Effector CD8-positive, alpha-beta T cell (primary cell): Measurements from ENCODE around the gene ITGB3BP.
"Not testable (repeated sequence)": the region's sequence is repeated elsewhere in the genome, so short reads cannot be mapped to it uniquely, and the experiment has no call there.

ENCODE experiments used
- DNase-seq: peaks from one replicate; lab custom pipeline; 2025; lab: John Stamatoyannopoulos, UW

The ITGB3BP gene

DNA sequence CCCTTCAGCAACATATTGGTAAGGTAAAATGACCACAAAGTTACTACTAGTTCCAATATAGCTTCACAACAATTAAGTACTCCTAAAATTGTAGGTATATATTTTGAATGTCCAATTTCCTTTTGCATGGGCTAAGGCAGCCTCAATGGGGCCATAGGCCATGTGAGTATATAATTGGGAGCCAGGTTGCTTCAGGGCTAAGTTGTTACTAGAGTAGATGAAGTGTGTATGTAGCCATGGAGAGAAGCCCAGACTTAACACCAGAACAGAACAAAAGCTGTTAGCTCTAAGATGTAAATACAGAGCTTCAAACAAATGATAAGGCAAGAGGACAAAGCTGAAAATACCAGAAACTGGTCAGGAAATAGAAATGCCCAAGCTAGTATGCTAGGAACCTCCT is 16.2 kb downstream of the ITGB3BP start:
- no peak for DNase-seq

DNA sequence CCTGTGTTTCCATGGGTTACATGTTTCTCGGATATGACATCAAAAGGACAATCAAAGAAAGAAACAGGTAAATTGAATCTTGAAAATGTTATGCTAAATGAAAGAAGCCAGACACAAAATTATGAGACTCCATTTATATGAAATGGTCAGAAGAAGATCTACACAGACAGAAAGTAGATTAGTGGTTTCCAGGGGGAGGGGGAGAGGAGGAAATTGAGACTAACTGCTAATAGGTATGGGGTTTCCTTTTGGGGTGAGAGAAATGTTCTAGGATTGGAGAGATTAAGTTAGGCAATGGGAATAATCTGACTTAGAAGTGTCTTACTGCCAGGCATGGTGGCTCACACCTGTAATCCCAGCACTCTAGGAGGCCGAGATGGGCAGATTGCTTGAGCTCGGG is 21.8 kb downstream of the ITGB3BP start:
- DNase-seq = no peak

DNA sequence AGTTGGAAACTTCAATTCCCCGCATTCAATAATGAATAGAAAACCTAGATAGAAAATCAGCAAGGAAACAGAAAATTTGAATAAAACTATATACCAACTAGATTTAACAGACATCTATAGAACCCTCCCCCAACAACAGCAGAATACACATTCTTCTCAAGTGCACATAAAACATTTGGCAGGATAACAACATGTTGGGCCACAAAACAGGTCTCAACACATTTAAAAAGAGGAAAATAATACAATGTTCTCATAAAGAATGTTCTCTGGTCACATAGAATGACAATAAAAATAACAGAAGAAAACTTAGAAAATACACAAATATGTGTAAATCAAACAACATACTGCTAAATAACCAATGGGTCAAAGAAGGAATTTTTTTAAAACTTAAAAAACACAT is 24.9 kb downstream of the ITGB3BP start:
- DNase-seq = no peak

DNA sequence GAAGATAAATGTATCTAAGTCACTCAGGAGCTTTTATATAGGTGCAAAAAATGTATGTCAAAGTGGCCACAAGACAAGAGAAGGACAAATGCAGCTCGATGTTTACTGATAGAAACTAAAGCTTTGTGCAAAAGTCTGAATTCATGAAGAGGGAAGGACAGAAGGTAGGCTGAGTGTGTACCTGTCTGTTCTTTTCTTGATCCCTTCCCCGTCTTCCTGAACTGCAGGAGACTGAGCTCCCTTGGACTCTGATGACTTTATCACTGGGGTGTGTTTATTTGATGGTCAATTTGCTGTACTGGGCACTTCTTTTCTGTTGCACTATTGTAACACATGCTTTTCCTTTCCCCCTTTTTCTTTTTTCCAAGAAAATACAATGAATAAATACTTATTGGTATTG is 25.4 kb downstream of the ITGB3BP start:
- no peak for DNase-seq

DNA sequence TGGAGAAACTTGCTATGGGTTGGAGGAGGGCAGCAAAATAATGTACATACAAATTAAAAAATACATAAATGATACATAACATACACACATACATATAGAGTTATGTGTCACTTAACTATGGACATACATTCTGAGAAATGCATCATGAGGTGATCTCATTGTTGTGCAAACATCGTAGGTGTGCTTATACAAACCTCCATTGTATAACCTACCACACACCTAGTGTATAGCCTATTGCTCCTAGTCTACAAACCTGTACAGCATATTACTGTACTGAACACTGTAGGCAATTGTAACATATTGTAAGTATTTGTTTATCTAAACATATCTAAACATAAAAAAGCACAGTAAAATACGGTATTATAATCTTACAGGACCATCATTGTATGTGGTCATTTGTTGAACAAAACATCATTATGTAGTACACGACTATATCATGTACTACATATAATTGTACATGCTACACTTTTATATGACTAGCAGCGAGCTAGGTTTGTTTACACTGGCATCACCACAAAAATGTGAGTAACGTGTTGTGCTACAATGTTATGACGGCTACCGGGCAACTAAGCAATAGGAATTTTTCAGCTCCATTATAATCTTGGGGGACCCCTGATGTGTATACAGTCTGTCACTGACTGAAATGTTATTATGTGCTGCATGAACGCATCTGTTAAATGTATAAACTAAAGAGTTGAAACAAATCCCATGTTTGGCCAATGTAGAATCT is 35.5 kb downstream of the ITGB3BP start:
- DNase-seq = no peak

DNA sequence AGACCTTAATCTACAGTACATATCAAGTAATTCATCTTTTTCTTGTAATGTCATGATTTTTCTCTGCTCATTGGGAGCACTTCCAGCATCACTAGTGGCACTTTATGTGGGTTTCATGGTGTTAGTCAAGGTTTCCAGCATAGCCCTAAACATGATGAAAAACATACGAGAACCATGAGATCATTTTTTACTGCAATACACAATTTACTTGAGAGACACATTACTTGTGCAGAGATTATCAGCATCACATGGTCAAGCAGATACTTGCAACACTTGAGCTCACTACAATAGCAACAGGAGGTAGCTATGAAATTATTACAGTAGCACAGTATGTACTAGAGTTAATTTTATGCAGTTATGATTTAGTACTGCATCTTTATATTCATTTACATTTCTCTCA is 36.4 kb downstream of the ITGB3BP start:
- no peak for DNase-seq

DNA sequence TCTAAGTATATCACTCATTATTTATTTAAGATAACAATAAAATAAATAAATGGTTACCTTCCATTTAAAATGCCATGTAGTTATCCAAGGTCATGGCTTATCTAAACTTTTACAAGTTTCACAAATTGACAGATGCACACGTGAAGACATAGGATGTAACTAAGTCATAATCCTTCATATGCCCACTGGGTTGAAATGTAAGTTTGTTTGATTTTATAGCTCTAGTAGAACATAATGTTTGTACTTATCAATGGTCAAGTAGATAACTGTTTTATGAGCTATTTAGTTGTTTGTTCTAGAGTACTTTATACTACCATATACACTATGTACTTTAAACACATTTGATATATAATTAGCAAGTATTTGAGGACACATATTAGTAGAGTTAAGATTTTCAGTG is 43.0 kb downstream of the ITGB3BP start:
- DNase-seq = no peak

DNA sequence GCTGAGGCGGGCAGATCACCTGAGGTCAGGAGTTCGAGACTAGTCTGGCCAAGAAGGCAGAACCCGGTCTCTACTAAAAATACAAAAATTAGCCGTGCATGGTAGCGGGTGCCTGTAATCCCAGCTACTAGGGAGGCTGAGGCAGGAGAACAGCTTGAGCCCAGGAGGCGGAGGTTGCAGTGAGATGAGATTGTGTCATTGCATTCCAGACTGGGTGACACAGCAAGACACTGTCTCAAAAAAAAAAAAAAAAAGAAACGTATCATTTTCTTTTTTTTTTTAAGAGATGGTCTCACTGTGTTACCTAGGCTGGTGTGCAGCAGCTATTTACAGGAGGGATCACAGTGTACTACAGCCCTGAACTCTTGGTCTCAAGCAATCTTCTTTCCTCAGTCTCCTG is 47.3 kb downstream of the ITGB3BP start:
- DNase-seq = no peak

DNA sequence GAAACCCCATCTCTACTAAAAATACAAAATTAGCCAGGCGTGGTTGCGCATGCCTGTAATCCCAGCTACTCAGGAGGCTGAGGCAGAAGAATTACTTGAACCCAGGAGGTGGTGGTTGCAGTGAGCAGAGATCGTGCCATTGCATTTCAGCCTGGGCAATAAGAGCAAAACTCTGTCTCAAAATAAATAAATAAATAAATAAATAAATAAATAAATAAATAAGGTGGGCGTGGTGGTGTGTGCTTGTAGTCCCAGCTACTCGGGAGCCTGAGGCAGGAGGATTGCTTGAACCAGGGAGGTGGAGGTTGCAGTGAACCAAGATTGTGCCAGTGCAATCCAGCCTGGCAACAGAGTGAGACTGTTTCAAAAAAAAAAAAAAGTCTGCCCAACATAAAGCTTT is 54.3 kb downstream of the ITGB3BP start:
- DNase-seq = not testable (repeated sequence)

DNA sequence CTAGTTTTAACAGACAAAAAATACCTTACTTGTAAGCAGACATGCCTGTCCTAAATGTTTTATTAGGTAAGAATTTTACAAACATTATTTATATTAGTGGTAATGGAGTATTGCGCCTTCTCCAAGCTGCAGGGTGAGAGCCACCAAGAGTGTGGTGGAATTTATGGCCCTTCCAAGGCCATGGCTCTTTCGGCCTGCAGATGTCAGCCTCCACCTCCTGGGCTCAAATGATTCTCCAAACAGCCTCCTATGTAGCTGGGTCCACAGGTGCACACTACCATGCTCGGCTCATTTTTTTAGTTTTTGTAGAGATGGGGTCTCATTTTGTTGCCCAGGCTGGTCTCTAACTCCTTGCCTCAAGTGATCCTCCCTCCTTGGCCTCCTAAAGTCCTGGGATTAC is 56.3 kb downstream of the ITGB3BP start:
- no peak for DNase-seq

DNA sequence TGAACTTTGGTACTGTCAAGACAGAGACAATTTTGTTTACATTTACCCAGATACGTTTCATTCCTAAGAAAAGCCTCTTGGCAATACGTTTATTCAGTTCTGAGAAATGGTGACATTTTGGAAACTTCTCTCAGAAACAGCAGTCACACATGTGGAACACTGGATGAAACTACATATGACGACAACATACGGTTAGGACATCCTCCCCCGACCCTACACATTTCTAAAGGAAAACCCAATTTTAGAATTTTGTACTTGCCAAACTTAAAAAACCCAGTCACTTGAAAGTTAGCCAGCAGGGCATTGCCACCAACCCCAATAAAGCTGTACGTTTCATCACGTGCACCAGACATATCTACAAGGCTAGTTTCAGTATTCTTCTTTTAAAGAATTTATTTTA is 56.8 kb downstream of the ITGB3BP start:
- no peak for DNase-seq

DNA sequence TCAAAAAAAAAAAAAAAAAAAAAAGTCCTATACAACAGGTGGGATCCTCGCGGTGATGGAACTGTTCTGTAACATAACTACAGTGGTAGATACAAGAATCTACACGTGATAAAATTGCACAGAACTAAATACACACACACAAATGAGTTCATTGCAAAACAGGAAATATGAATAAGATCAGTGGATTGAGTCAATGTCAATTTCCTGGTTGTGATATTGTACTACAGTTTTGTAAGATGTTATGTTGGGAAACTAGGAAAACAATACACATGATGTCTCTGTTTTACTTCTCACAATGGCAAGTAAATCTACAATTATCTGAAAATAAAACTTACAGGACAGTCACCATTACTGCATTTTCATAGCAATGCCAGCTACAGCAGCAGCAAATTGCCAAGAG is 59.8 kb downstream of the ITGB3BP start:
- DNase-seq = no peak

DNA sequence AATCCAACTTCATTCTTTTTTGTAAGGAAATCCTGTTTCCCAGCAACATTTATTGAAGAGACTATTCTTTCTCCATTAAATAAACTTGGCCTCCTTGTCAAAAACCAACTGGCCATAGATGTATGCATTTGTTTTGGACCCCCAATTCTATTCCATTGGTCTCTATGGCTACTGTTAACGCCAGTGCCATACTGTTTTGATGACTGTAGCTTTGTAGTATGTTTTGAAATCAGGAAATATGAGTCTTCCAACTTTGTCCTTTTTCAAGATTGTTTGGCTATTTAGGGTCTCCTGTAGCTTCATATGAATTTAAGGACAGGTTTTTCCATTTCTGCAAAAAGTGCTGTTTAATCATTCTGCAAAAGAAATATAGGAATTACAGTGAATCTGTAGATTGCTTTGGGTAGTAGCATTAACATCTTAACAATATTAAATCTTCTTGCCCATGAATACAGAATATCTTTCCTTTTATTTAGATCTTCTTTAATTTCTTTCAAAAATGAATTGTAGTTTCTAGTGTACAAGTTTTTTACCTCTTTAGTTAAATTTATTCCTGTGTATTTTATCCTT is 61.3 kb downstream of the ITGB3BP start:
- no peak for DNase-seq

DNA sequence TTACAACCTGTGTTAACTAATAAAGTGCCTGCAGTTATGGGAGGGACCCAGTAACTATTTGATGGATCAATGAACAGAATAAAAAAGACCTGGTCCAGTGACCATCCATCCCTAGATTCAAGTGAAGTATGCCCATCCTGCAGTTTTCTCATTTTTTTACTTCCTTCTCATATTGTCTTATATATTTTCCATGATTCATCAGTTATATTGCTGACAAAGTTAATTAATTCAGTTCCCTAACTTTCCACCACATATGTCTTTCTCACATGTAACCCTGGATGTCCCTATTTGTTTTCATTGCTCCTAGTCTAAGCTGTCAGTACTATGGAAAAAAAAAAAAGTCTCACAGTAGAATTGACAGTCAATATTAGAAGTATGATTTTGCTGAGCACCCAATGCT is 64.3 kb downstream of the ITGB3BP start:
- no peak for DNase-seq

DNA sequence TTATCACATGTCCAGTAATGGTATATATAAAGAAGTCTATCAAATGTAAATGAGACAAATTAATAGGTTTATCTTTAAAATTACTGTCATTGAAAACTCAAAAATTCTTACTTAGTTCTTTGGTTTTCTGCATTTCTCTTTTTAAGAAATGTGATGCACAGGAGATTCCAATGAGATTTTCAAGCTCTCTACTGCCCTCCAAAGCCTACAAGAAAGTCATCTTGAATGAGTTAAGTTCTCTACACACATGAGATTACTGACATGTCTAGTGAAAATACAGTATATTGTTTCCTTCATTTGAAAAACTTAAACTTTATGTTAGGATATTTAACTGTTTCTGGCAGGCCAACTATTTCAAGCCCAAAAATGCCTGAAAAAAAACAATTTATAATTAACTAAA is 68.8 kb downstream of the ITGB3BP start:
- DNase-seq = no peak

DNA sequence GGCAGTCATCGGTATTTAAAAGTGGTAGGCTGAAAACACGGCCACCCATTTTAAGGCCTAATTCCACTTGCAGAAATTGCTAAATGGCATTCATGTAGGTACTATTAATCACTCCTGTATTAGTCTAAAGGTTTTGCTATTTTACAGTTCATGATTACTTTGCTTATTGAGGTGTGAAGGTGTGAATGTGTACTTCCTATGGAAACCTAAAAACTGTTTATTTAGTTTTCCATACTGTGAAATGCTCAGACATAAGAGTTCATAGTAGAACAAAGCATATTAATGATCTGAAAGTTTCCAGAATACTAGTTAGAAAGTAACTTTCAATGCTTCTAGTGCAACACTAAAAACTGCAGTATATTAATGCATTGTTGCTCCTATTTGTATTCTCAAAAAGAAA is 69.8 kb downstream of the ITGB3BP start:
- no peak for DNase-seq

DNA sequence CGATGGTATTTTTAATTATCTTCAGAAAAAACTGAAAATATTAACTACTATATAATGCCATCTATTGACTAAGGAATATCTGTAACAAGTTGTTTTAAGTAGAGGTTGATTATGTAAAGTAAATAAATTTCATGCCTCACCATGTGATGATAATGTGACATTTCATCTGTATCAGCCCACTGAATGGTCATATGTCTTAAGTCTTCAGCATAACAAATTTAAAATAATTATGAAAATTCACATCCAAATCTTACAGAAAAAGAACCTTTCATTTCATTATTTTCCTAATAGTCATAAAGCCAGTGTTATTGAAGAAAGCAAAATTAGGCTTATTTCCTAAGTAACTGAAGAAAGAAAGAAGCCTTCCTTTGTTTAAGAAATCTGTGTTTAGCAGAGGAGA is 72.6 kb downstream of the ITGB3BP start:
- DNase-seq = no peak

DNA sequence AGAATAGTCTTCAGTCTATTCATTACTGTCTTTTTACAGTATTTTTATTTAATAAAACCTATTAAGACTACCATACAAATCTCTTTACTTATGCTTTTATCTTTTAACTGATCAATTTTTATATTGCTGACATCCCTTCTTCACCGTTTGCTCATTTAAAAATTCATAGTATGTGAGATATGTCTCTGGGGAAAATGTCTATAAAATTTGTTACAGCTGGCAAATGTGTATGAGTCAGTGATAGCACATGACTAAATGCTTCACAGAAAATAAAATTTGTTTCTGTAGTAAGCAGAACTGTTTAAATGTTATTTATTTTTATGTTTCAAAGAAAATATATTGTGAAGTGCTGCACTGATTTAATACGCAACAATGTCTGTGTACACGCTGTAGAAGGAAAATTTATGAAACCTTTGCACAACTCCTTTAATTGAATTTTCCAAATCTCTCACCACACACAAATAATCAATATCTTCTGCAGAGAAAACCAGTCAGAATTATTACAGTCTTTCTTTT is 74.2 kb downstream of the ITGB3BP start:
- no peak for DNase-seq

DNA sequence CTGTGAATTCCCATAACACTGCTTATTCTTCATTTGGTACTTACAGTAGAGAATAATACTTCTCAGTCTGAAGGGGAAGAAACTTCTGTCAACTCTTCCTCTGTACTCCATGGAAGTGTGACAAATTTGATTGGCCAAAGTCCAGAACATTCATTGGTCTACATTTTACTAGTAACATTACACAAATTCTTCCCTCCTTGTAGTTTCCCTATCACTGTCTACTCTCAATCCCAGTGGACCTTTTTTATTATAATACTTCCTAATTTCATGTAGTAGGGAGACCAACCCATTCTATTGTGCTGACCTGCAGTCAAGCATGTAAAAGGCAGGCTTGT is 80.9 kb downstream of the ITGB3BP start:
- no peak for DNase-seq

DNA sequence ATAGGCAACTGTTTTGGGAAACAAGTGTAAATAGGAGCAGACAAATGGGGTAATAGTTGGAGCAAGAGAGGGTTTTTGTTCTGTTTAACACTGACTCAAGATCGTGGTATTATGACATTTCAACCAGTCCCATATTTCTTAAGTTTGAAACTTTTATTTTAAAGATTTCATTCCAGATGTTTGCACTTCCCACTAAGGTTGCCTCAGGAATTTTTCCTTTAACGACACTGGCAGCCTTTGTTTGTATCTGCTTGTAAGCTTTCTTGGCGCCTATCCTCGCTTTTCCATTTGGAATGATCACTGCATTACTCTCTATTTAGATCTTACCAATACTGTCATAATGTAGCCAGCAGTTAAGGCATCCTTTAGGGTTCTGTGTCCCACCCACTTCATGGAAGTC is 87.9 kb downstream of the ITGB3BP start:
- DNase-seq = no peak

DNA sequence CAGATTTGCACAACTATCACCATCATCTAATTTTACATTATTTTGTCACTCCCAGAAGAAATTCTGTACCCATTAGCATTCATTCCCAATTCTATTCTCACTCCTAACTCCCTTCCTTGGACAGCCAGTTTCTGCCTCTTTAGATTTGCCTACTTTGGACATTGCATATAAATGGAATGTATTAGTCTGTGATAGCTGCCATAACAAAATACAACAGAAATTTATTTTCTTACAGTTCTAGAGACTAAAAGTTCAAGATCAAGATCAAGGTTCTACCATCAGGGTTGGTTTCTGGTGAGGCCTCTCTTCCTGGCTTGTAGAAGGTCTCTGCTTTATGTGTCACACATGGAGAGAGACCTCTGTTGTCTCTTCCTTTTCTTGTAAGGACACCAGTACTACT is 93.7 kb downstream of the ITGB3BP start:
- no peak for DNase-seq

DNA sequence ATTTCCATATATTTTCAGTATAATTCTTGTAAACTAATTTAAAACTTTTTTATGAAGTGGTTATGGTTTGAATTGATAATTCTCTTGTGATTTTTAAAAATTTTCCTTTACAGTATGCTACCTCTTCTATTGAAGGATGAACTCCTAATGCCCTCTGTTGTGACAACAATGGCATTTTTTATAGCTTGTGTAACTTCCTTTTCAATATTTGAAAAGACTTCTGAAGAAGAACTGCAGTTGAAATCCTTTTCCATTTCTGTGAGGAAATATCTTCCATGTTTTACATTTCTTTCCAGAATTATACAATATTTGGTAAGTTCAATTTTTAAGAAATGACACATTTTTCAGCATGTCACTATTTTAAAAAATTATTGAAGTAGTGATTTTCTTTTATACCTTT is 94.2 kb downstream of the ITGB3BP start:
- no peak for DNase-seq

DNA sequence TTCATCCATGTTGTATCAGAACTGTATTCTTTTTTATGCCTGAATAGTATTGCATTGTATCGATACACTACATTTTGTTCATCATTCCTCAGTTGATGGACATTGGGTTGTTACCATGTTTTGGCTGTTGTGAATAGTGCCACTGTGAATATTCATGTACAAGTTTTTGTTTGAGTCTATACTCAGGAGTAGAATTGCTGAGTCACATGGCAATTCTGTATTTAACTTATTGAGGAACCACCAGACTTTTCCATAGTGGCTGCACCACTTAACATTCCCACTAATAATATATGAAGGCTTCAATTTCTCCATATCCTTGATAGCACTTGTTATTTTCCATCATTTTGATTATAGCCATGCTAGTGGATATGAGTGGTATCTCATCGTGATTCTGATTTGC is 99.4 kb downstream of the ITGB3BP start:
- no peak for DNase-seq

DNA sequence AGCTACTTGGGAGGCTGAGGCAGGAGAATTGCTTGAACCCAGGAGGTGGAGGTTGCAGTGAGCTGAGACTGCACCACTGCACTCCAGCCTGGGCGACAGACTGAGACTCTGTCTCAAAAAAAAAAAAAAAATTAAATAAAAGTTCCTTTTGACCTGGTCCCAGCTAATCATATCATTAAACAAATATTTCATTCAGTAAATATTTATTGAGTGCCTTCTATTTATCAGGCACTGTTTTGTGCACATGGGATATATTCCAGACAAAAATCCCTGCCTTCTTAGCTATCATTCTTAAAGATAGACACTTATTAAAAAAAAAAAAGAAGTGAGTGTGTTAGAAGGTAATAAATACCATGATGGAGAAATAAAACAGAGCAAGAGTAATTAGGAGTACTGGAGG is 102.3 kb downstream of the ITGB3BP start:
- DNase-seq = not testable (repeated sequence)
